HPDE6-E6E7 (cell line): ENCODE data around the gene HYAL1.
"Not testable (repeated sequence)": the region's sequence is repeated elsewhere in the genome, so short reads cannot be mapped to it uniquely, and the experiment has no call there.

Experiments used
- DNase-seq: peaks from one replicate; pipeline ENCODE4 v3.0.0; 2011; ENCODE audit warnings: missing footprints; ENCODE audit errors: extremely low spot score

Gene HYAL1

GRCh38 chr3:50294089-50294488, 9.3 kb downstream of the HYAL1 start:
- no peak for DNase-seq

- DNase-seq = no peak
Observed at GRCh38 chr3:50293079-50293801, 10.1 kb downstream of the HYAL1 start.

- DNase-seq = peak; percentile 65
Observed at GRCh38 chr3:50292159-50293078, 11.0 kb downstream of the HYAL1 start, which contains the start of gene IFRD2. Gene IFRD2 (minus strand): TSS chr3:50292429. CDS start chr3:50292274, 155 bp downstream.

GRCh38 chr3:50290161-50290641, 13.2 kb downstream of the HYAL1 start:
- no peak for DNase-seq

- DNase-seq = no peak
Observed at GRCh38 chr3:50289130-50289529, 14.2 kb downstream of the HYAL1 start.

GRCh38 chr3:50288387-50289007, 14.9 kb downstream of the HYAL1 start:
- DNase-seq = no peak

GRCh38 chr3:50287262-50287661, 16.1 kb downstream of the HYAL1 start:
- no peak for DNase-seq

GRCh38 chr3:50286322-50287227, 16.8 kb downstream of the HYAL1 start:
- DNase-seq = no peak

GRCh38 chr3:50284121-50284520, 19.3 kb downstream of the HYAL1 start:
- DNase-seq = not testable (repeated sequence)

GRCh38 chr3:50279255-50280016, 23.9 kb downstream of the HYAL1 start:
- no peak for DNase-seq

GRCh38 chr3:50278880-50279224, 24.5 kb downstream of the HYAL1 start, which contains the start of gene LSMEM2:
Gene LSMEM2 (plus strand): TSS chr3:50279087. CDS start chr3:50279114, 27 bp downstream.
- DNase-seq = no peak

- no peak for DNase-seq
Observed at GRCh38 chr3:50278123-50278879, 25.1 kb downstream of the HYAL1 start.

GRCh38 chr3:50276762-50277101, 26.6 kb downstream of the HYAL1 start:
- no peak for DNase-seq

- DNase-seq = no peak
Observed at GRCh38 chr3:50275996-50276761, 27.2 kb downstream of the HYAL1 start.

- DNase-seq = no peak
Observed at GRCh38 chr3:50275141-50275995, 28.0 kb downstream of the HYAL1 start.

GRCh38 chr3:50274371-50275104, 28.8 kb downstream of the HYAL1 start:
- DNase-seq = no peak

GRCh38 chr3:50273689-50274065, 29.7 kb downstream of the HYAL1 start:
- DNase-seq = no peak
